ENCODE measurements around the gene PTPRQ.
"Not testable (repeated sequence)": the region's sequence is repeated elsewhere in the genome, so short reads cannot be mapped to it uniquely, and the experiment has no call there.

The PTPRQ gene

GRCh38 chr12:80472236-80472635 is 28.2 kb downstream of the PTPRQ start:
- no peak for DNase-seq

DNA sequence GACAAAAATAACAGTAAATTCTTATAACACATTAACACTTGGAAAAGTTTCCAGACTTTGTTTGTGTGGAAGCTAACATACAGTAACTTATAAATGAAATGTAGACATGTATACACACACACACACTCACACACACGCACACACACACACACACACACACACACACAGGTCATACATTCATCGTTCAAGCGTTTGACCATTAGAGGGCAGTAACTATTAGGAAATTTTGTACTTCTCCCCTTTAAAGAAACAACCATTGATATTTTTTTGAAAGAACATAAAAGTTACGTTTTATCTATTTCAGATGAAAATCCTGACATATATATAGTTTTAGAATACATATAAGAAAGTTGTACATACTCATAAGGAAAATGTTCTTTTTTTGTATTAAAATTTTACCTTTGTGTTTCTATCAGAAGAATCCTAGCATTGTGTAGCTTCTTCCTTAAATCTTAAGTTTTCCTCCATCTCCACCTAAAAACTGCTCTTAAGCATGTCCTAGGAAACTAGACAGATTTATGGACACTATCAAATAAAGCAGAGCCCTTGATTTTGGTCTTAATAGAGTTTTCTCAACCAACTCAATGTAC is 29.0 kb downstream of the PTPRQ start:
- no peak for DNase-seq

GRCh38 chr12:80477521-80478145 is 33.6 kb downstream of the PTPRQ start:
- not testable (repeated sequence) for DNase-seq

- DNase-seq: no peak
These were observed 40.7 kb downstream of the PTPRQ start for GRCh38 chr12:80484746-80485145.

DNA sequence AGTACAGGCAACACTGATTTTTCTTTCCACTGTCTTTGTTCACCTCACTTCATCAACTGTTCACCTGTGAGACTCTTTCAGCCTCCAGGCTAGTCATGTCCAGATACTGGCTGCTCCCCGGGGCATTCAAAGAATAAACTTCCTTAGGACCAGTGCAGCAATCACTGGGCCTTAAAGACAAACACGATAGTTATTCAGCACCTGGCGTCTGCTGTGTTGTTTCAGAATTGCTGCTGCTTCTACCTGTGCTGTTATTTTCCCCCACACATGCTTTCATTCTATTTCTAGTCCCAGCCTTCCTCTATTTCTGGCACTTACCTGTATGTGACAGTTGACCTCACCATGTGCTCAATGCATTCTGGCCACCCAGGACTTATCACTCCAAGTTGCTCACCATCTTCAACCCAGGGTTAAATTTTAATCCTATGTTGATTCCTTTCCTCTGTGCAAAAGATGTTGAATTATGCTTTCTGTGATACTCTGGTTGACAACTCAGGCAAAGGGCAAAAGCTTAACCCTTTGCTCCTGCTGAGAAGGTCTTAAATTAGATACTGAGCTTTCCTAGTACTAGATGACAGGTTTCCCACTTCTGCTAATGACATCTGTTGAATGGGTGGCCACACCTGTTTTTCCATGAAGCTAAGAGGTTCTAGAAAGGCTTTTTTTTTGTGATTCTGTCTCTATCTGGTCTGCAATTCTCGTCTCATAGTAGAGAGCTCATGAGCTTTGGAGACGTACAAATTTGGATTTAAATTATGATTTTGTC is 41.4 kb downstream of the PTPRQ start:
- DNase-seq: no peak

DNA sequence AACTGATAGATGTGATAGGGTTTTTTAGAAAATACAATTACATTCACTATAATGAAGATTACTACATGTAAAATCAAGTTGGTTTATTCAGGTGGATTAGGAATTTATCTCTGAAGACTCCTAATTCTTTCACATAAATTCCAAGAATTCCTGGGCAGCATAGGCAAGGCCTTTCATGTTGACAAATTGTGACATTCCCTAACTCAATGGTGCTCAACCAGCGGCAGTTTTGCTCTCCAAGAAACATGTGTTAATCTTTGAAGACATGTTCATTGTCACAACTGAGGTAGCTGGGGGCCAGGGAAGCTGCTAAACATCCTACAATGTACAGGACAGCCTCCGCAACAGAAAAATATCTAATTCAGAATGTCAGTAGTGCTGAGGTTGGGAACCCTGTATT is 46.3 kb downstream of the PTPRQ start:
- DNase-seq: no peak

DNA sequence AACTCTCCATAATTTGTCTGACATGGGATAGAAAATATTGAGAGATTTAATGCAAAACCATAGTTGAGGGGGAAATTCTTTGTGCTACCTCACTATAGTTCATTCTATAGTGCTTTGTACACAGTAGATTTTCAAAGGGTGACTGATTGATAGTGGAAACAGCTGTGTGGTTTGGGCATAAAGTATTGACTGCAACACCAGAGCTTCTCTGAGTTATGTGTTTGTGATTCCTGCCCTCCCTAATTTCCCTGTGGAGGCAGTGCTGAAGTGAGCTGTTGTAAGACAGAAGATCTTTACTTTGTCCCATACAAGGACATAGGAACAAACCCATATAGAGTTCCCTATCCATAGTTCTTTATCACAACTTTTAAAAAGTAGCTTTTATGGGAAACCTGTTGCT is 47.1 kb downstream of the PTPRQ start:
- DNase-seq: no peak

DNA sequence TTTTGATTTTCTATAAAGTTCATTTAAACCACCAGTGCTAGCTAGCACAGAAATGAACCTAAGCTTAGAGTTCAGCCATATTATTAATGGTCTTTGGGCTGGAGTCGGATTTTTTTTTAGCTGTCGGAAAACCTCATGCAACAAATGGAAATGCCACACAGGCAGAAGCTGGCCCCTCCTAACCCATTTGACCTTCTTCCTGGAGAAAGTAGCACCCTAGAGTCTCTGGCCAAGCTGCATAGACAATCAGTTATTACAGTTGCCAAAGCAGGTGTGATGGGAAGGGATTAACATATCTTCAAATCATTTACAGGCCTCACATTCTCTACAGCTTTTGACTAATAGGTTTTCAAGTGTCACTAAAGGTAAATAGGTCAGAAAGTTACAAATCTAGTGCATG is 49.4 kb downstream of the PTPRQ start:
- DNase-seq: no peak

- no peak for DNase-seq
These were observed 50.8 kb downstream of the PTPRQ start for GRCh38 chr12:80494836-80495235.

GRCh38 chr12:80498059-80498728 is 54.2 kb downstream of the PTPRQ start:
- DNase-seq: no peak

GRCh38 chr12:80504389-80505163 is 60.5 kb downstream of the PTPRQ start:
- no peak for DNase-seq

- no peak for DNase-seq
These were observed 65.9 kb downstream of the PTPRQ start for GRCh38 chr12:80509781-80510556.

- DNase-seq: no peak
These were observed 68.7 kb downstream of the PTPRQ start for GRCh38 chr12:80512781-80513180.

DNA sequence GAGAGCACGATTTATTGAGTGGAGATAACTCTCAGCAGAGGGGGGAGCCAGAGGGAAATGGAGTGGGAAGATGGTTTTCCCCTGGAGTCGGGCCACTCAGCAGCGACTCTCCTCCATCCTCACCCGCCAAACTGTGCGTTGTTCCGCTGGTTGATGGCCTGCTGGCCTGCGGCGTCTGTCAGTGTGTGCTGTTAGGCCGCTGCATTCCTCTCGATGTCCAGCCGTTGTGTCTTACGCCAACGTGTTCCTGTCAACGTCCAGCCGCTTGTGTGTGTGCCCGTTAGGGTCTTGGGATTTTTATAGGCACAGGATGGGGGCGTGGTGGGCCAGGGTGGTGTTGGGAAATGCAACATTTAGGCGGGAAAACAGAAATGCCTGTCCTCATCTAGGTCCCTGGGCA is 69.2 kb downstream of the PTPRQ start:
- DNase-seq: no peak

DNA sequence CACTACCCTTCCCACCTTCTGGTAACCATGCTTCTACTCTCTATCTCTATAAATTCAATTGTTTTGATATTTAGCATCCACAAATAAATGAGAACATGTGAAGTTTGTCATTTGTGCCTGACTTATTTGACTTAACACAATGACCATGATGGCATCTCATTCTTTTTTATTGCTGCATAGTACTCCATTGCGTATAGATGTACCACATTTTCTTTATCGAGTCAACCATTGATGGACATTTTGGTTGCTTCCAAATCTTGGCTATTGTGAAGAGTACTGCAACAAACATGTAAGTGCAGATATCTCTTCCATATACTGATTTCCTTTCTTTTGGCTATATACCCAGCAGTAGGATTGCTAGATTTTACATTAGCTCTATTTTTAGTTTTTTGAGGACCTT is 73.6 kb downstream of the PTPRQ start:
- DNase-seq: no peak

GRCh38 chr12:80531646-80532045 is 87.6 kb downstream of the PTPRQ start:
- no peak for DNase-seq

DNA sequence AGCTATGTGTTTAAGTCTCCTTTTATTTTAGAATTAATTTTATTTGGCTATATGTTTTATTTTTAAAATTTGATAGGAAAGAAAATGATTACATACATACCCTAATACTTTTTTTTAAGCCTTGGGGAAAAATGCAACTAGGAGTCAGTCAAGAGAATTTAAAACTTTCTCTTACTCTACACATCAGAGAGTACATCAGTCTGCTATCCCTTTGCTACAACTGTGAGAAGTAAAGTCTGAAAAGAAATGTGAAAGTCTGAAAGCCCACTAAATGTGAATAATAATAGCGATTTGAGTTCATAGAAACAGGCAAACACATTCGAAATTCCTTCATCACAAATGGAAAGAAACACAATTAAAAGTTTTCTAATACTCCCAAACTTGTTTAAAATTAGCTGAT is 95.0 kb downstream of the PTPRQ start:
- DNase-seq: no peak

DNA sequence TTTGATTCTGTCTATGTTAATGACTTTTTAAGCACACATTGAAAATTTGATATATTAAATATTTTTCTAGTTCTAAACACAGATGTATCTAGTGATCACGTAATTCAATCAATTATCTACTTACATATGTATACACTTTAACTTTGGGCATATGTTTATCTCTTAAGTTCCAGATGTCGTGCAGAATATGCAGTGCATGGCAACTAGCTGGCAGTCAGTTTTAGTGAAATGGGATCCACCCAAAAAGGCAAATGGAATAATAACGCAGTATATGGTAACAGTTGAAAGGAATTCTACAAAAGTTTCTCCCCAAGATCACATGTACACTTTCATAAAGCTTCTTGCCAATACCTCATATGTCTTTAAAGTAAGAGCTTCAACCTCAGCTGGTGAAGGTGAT is 105.3 kb downstream of the PTPRQ start:
- DNase-seq: no peak

DNA sequence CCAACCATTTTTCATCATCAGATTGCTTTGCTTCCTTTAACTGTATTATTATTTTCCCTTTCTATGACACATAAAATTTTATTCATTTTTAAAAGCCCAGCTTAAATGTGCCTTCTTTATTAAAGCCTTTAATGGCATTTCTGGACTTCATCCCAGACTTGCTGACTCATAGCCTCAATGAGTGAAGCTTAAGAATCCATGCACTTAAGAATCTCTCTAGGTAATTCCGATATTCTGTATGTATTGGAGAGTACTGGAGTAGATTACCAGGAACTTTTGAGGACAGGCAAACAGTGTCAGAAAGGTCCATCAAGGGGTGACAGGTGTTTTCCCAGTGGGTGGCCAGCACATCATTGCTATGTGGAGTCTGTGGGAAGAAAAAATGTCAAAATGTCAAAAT is 107.9 kb downstream of the PTPRQ start:
- DNase-seq: no peak

DNA sequence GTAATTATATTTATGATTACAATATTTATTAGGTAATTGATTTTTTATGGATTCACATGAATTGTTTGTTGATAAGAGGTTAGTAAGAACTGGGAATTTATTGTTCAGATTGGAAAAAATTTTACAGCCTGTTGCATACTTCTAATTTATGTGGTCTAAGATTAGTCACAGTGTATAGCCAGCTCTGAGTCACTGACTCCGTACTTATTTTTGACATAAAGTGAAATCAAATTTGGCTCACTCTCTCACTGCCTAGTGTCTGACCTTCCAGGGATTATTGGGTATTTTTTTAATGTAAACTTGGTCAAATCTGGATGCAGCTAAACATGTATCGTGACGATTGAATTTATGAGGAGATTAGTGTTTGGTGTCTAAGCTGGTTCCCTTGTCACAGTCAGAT is 109.3 kb downstream of the PTPRQ start:
- no peak for DNase-seq

GRCh38 chr12:80556566-80556965 is 112.5 kb downstream of the PTPRQ start:
- no peak for DNase-seq

DNA sequence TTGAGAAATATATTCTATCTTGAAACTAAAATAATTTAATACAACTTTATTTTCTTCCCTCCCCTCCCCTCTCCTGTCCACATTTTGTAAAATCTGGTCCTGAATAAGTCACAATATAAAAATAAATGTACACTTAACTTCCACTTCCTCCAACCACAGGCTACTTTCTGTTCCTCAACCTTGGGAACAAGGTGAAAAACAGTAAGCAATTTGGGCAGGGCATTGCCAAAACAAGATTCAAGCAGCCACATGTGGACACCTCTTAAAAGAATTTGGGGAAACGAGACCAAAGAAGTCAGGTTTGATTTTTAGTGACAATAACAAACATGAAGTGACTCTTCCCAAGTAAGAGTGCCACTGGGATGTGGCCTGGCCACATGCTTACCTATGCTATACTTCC is 115.7 kb downstream of the PTPRQ start:
- DNase-seq: no peak

Measured in activated CD8-positive, alpha-beta memory T cell treated with anti-CD3 and anti-CD28 coated beads for 24 hours (primary cell).